ENCODE measurements around the gene SLC25A30.
"Not testable (repeated sequence)": the region's sequence is repeated elsewhere in the genome, so short reads cannot be mapped to it uniquely, and the experiment has no call there.

The SLC25A30 gene

GRCh38 chr13:45401314-45401713 lies 16.9 kb downstream of the SLC25A30 start:
- no peak overlapping the region for H3K27ac ChIP-seq
- TF ChIP-seq CTCF (conservative IDR thresholded peaks at IDR 0.05) (no peak), ZFX (IDR thresholded peaks at IDR 0.05) (no peak)

- TF ChIP-seq CTCF (conservative IDR thresholded peaks at IDR 0.05) (no peak), ZFX (IDR thresholded peaks at IDR 0.05) (no peak)
Measured at GRCh38 chr13:45398877-45399276, 19.3 kb downstream of the SLC25A30 start.

GRCh38 chr13:45396533-45397095 lies 21.6 kb downstream of the SLC25A30 start:
- H3K27ac ChIP-seq = no peak overlapping the region

More at GRCh38 chr13:45398877-45399276, 19.3 kb downstream of the SLC25A30 start:
- no peak overlapping the region for H3K27ac ChIP-seq

GRCh38 chr13:45393941-45394570 lies 24.1 kb downstream of the SLC25A30 start:
- TF ChIP-seq ZFX (IDR thresholded peaks at IDR 0.05) (no peak), CTCF (conservative IDR thresholded peaks at IDR 0.05) (peak; percentile 77)
- H3K27ac ChIP-seq = no peak overlapping the region

More at GRCh38 chr13:45396533-45397095, 21.6 kb downstream of the SLC25A30 start:
- no peak for TF ChIP-seq CTCF (conservative IDR thresholded peaks at IDR 0.05)
- TF ChIP-seq ZFX (IDR thresholded peaks at IDR 0.05) = no peak

- TF ChIP-seq ZFX (IDR thresholded peaks at IDR 0.05) (no peak), CTCF (conservative IDR thresholded peaks at IDR 0.05) (no peak)
- H3K27ac ChIP-seq = no peak overlapping the region
Measured at GRCh38 chr13:45392811-45393210, 25.4 kb downstream of the SLC25A30 start.

GRCh38 chr13:45391926-45392325 lies 26.2 kb downstream of the SLC25A30 start:
- no peak overlapping the region for H3K27ac ChIP-seq
- no peak for TF ChIP-seq CTCF (conservative IDR thresholded peaks at IDR 0.05)
- TF ChIP-seq ZFX (IDR thresholded peaks at IDR 0.05) = no peak

- not testable (repeated sequence) for H3K27ac ChIP-seq
Measured at GRCh38 chr13:45391128-45391527, 27.0 kb downstream of the SLC25A30 start.

GRCh38 chr13:45390348-45390747 lies 27.8 kb downstream of the SLC25A30 start:
- H3K27ac ChIP-seq = not testable (repeated sequence)

Measured in C4-2B (cell line).